Spleen (tissue), 7 donors: ENCODE data around the gene AKR1D1.

Experiments
- POLR2A ChIP-seq, 3 donors: fragments of 450-650 bp; IDR thresholded peaks; one replicate each; pipeline ENCODE4 v1.5.1; 2017; ENCODE audit warnings: antibody characterized with exemption in 3 of 3, mild to moderate bottlenecking in 1 of 3
- TF ChIP-seq, protein P1 (sequence below), 11 experiments: fragments of 200-600 bp in 7 of 11; fragments of 450-650 bp in 4 of 11; sonication (generic) in 4 of 11; IDR thresholded peaks in 8 of 11; conservative IDR thresholded peaks in 3 of 11; 1 replicate in 7 of 11; 2 replicates in 4 of 11; pipeline versions ENCODE4 v1.4.0 to v1.8.0; 2016 to 2021; ENCODE audit warnings: antibody characterized with exemption in 11 of 11, inconsistent platforms in 4 of 11, mild to moderate bottlenecking in 1 of 11
- donor health status: DM: no; HTN: no; CAD: no; lungs with moderate emphysema.
- donor health status: DM: no; HTN: no; CAD: no.
- donor health status: DM: no; HTN: no; CAD: no.

DNA sequence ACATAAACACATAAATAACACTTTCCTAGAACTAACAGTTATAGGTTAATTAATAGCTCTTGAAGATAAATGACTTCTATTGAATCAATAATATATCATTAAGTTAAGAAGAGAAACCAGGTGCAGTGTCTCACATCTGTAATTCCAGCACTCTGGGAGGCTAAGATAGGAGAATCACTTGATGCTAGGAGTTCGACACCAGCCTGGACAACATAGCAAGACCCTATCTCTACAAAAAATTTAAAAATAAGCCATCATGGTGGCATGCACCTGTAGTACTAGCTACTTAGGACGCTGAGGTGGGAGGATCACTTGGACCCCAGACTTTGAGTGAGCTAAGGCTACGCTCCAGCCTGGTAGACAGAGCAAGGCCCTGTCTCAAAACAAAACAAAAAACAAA, 38.8 kb downstream of the AKR1D1 start:
- TF ChIP-seq, protein P1, sequence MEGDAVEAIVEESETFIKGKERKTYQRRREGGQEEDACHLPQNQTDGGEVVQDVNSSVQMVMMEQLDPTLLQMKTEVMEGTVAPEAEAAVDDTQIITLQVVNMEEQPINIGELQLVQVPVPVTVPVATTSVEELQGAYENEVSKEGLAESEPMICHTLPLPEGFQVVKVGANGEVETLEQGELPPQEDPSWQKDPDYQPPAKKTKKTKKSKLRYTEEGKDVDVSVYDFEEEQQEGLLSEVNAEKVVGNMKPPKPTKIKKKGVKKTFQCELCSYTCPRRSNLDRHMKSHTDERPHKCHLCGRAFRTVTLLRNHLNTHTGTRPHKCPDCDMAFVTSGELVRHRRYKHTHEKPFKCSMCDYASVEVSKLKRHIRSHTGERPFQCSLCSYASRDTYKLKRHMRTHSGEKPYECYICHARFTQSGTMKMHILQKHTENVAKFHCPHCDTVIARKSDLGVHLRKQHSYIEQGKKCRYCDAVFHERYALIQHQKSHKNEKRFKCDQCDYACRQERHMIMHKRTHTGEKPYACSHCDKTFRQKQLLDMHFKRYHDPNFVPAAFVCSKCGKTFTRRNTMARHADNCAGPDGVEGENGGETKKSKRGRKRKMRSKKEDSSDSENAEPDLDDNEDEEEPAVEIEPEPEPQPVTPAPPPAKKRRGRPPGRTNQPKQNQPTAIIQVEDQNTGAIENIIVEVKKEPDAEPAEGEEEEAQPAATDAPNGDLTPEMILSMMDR (IDR thresholded peaks at IDR 0.05 in 8 of 11, conservative IDR thresholded peaks at IDR 0.05 in 3 of 11): no peak
- no peak for TF ChIP-seq POLR2A (IDR thresholded peaks at IDR 0.05)
